GM18951 (cell line): Measurements from ENCODE around the gene FIG4.
"Not testable (repeated sequence)": the region's sequence is repeated elsewhere in the genome, so short reads cannot be mapped to it uniquely, and the experiment has no call there.

Source experiments
- POLR2A ChIP-seq: IDR thresholded peaks from 4 replicates; pipeline ENCODE4 v1.6.1; 2011; ENCODE audit warnings: mild to moderate bottlenecking; ENCODE audit not compliant: insufficient read length, insufficient read depth; ENCODE audit errors: extremely low read depth
- in situ Hi-C: fragments of 300-500 bp; cut with MboI; formaldehyde crosslinking; loops from one replicate; pipeline ENCODE4 v1.12.0; 2022; ENCODE audit warnings: low sequenced_read_pairs, mixed read lengths, inconsistent platforms; ENCODE audit not compliant: unreplicated experiment

The FIG4 gene

GRCh38 chr6:109760208-109760607 lies 69.1 kb downstream of the FIG4 start:
- TF ChIP-seq POLR2A = no peak
- in situ Hi-C loops = no loop called here

GRCh38 chr6:109762166-109762565 lies 71.1 kb downstream of the FIG4 start:
- no peak for TF ChIP-seq POLR2A
- in situ Hi-C loops = no loop called here

- in situ Hi-C loops = no loop called here
- no peak for TF ChIP-seq POLR2A
Observed at GRCh38 chr6:109762769-109763441, 71.8 kb downstream of the FIG4 start.

GRCh38 chr6:109766167-109766566 lies 75.1 kb downstream of the FIG4 start:
- TF ChIP-seq POLR2A = no peak
- in situ Hi-C loops = no loop called here

GRCh38 chr6:109767961-109768360 lies 76.9 kb downstream of the FIG4 start:
- no peak for TF ChIP-seq POLR2A
- in situ Hi-C loops = no loop called here

GRCh38 chr6:109768485-109768884 lies 77.4 kb downstream of the FIG4 start:
- in situ Hi-C loops = no loop called here
- no peak for TF ChIP-seq POLR2A

GRCh38 chr6:109769213-109769612 lies 78.1 kb downstream of the FIG4 start:
- no peak for TF ChIP-seq POLR2A
- in situ Hi-C loops = no loop called here

GRCh38 chr6:109770047-109770446 lies 79.0 kb downstream of the FIG4 start:
- in situ Hi-C loops = no loop called here
- TF ChIP-seq POLR2A = no peak

GRCh38 chr6:109770779-109771178 lies 79.7 kb downstream of the FIG4 start:
- TF ChIP-seq POLR2A = no peak
- in situ Hi-C loops = no loop called here

GRCh38 chr6:109771939-109772755 lies 81.1 kb downstream of the FIG4 start:
- in situ Hi-C loops = not testable (repeated sequence)

- TF ChIP-seq POLR2A = no peak
- in situ Hi-C loops = no loop called here
Observed at GRCh38 chr6:109772883-109773431, 81.9 kb downstream of the FIG4 start.

GRCh38 chr6:109781001-109781400 lies 89.9 kb downstream of the FIG4 start:
- in situ Hi-C loops = no loop called here
- TF ChIP-seq POLR2A = no peak

- in situ Hi-C loops = no loop called here
- TF ChIP-seq POLR2A = no peak
Observed at GRCh38 chr6:109782491-109782999, 91.4 kb downstream of the FIG4 start.
